Parathyroid adenoma (tissue), 2 donors: ENCODE results near the gene EHD2.

Source experiments
- H2AFZ ChIP-seq: fragments of 300-600 bp; sonication (generic); one replicate; pipeline ENCODE4 v1.7.0; 2017; ENCODE audit warnings: antibody characterized with exemption, mild to moderate bottlenecking
- H3K27ac ChIP-seq: fragments of 300-600 bp; sonication (generic); one replicate; pipeline ENCODE4 v1.7.0; 2017
- H3K27me3 ChIP-seq: fragments of 300-600 bp; sonication (generic); one replicate; pipeline ENCODE4 v1.7.0; 2017; ENCODE audit warnings: low read length; ENCODE audit not compliant: control insufficient read depth, insufficient read depth
- H3K36me3 ChIP-seq: fragments of 300-600 bp; sonication (generic); one replicate; pipeline ENCODE4 v1.7.0; 2017; ENCODE audit warnings: low read length; ENCODE audit not compliant: control insufficient read depth, insufficient read depth
- H3K4me1 ChIP-seq: fragments of 300-600 bp; sonication (generic); one replicate; pipeline ENCODE4 v1.7.0; 2017; ENCODE audit warnings: control low read depth
- H3K4me2 ChIP-seq: fragments of 300-600 bp; sonication (generic); one replicate; pipeline ENCODE4 v1.7.0; 2017; ENCODE audit warnings: low read length
- H3K4me3 ChIP-seq: fragments of 300-600 bp; sonication (generic); one replicate; pipeline ENCODE4 v1.7.0; 2017; ENCODE audit warnings: low read depth, low read length
- H3K79me2 ChIP-seq: fragments of 300-600 bp; sonication (generic); one replicate; pipeline ENCODE4 v1.7.0; 2017; ENCODE audit warnings: control low read depth
- H3K9ac ChIP-seq: fragments of 300-600 bp; sonication (generic); one replicate; pipeline ENCODE4 v1.7.0; 2017; ENCODE audit warnings: mild to moderate bottlenecking
- H3K9me3 ChIP-seq: fragments of 300-600 bp; sonication (generic); one replicate; pipeline ENCODE4 v1.7.0; 2017; ENCODE audit warnings: low read length; ENCODE audit not compliant: control insufficient read depth
- CTCF ChIP-seq: fragments of 300-600 bp; sonication (generic); IDR thresholded peaks from one replicate; pipeline ENCODE4 v1.7.0; 2017; ENCODE audit warnings: antibody characterized with exemption, mild to moderate bottlenecking
- donor health status: primary hyperparathyroidism.

Gene EHD2

GRCh38 chr19:47695533-47696262, 17.5 kb upstream of the EHD2 start:
- no peaks in the 10 kb centered on the region for H3K27me3 ChIP-seq
- H3K9me3 ChIP-seq: no peaks in the 10 kb centered on the region
- no peak for TF ChIP-seq CTCF
- H2AFZ ChIP-seq: no peak overlapping the region
- H3K79me2 ChIP-seq: peaks cover 2% of the 10 kb centered on the region
- no peak overlapping the region for H3K4me3 ChIP-seq
- H3K36me3 ChIP-seq: no peaks in the 10 kb centered on the region
- H3K4me2 ChIP-seq: no peak overlapping the region
- no peak overlapping the region for H3K27ac ChIP-seq
- H3K4me1 ChIP-seq: no peaks in the 10 kb centered on the region
- H3K9ac ChIP-seq: no peak overlapping the region

GRCh38 chr19:47696635-47697034, 16.6 kb upstream of the EHD2 start:
- no peaks in the 10 kb centered on the region for H3K36me3 ChIP-seq
- H3K27ac ChIP-seq: no peak overlapping the region
- H3K27me3 ChIP-seq: no peaks in the 10 kb centered on the region
- no peak overlapping the region for H3K4me2 ChIP-seq
- TF ChIP-seq CTCF: no peak
- no peak overlapping the region for H2AFZ ChIP-seq
- H3K9ac ChIP-seq: no peak overlapping the region
- no peaks in the 10 kb centered on the region for H3K4me1 ChIP-seq
- H3K9me3 ChIP-seq: no peaks in the 10 kb centered on the region
- H3K4me3 ChIP-seq: no peak overlapping the region
- peaks cover 2% of the 10 kb centered on the region for H3K79me2 ChIP-seq

- no peaks in the 10 kb centered on the region for H3K27me3 ChIP-seq
- H2AFZ ChIP-seq: no peak overlapping the region
- peak; percentile 97 for TF ChIP-seq CTCF
- no peak overlapping the region for H3K9ac ChIP-seq
- H3K79me2 ChIP-seq: peaks cover 2% of the 10 kb centered on the region
- H3K9me3 ChIP-seq: no peaks in the 10 kb centered on the region
- H3K4me3 ChIP-seq: no peak overlapping the region
- no peaks in the 10 kb centered on the region for H3K4me1 ChIP-seq
- H3K27ac ChIP-seq: no peak overlapping the region
- no peak overlapping the region for H3K4me2 ChIP-seq
- no peaks in the 10 kb centered on the region for H3K36me3 ChIP-seq
These were observed 15.2 kb upstream of the EHD2 start for GRCh38 chr19:47697863-47698609.

GRCh38 chr19:47698631-47699359, 14.4 kb upstream of the EHD2 start:
- Histone ChIP-seq H3K9ac (no peak overlapping the region), H3K79me2 (peaks cover 2% of the 10 kb centered on the region), H2AFZ (no peak overlapping the region), H3K4me1 (no peaks in the 10 kb centered on the region), H3K9me3 (no peaks in the 10 kb centered on the region), H3K27me3 (no peaks in the 10 kb centered on the region), H3K27ac (no peak overlapping the region), H3K4me2 (no peak overlapping the region), H3K4me3 (no peak overlapping the region), H3K36me3 (no peaks in the 10 kb centered on the region)
- TF ChIP-seq CTCF: no peak
